HG02884 (cell line): ENCODE data around the gene NOG.

Source experiments
- ATAC-seq: cut with Tn5 transposase; IDR thresholded peaks from one replicate; pipeline ENCODE4 v1.9.1; 2021; ENCODE audit warnings: mild to moderate bottlenecking, moderate library complexity; ENCODE audit not compliant: unreplicated experiment

NOG gene

GRCh38 chr17:56593646-56594319, at the start of gene NOG:
TSS of gene NOG (plus strand) at chr17:56593699. CDS start at chr17:56594224, 525 bp downstream.
- ATAC-seq, result no peak

- no peak for ATAC-seq
Observed at GRCh38 chr17:56545106-56545505, 48.4 kb upstream of the NOG start.

- ATAC-seq, result no peak
Observed at GRCh38 chr17:56545930-56546329, 47.6 kb upstream of the NOG start.

- no peak for ATAC-seq
Observed at GRCh38 chr17:56548661-56549060, 44.8 kb upstream of the NOG start.

- no peak for ATAC-seq
Observed at GRCh38 chr17:56549501-56549900, 44.0 kb upstream of the NOG start.

- ATAC-seq, result no peak
Observed at GRCh38 chr17:56557682-56558081, 35.8 kb upstream of the NOG start.

- ATAC-seq, result no peak
Observed at GRCh38 chr17:56558088-56558487, 35.4 kb upstream of the NOG start.

GRCh38 chr17:56570199-56570598, 23.3 kb upstream of the NOG start:
- no peak for ATAC-seq

- no peak for ATAC-seq
Observed at GRCh38 chr17:56571456-56571855, 22.0 kb upstream of the NOG start.

- no peak for ATAC-seq
Observed at GRCh38 chr17:56577190-56577842, 16.2 kb upstream of the NOG start.

- no peak for ATAC-seq
Observed at GRCh38 chr17:56577843-56578204, 15.7 kb upstream of the NOG start.

GRCh38 chr17:56581635-56582627, 11.6 kb upstream of the NOG start:
- no peak for ATAC-seq

- ATAC-seq, result no peak
Observed at GRCh38 chr17:56583772-56584171, 9.7 kb upstream of the NOG start.

- no peak for ATAC-seq
Observed at GRCh38 chr17:56587298-56587697, 6.2 kb upstream of the NOG start.

GRCh38 chr17:56592487-56593085, 913 bp upstream of the NOG start:
- peak; percentile 59 for ATAC-seq

GRCh38 chr17:56593086-56593645, 333 bp upstream of the NOG start:
- ATAC-seq, result no peak

- ATAC-seq, result no peak
Observed at GRCh38 chr17:56594320-56595107, 1.0 kb downstream of the NOG start.

- no peak for ATAC-seq
Observed at GRCh38 chr17:56595108-56595418, 1.6 kb downstream of the NOG start.

GRCh38 chr17:56595831-56596690, 2.6 kb downstream of the NOG start:
- no peak for ATAC-seq
